ENCODE data around the gene LEFTY2.
"Not testable (repeated sequence)": the region's sequence is repeated elsewhere in the genome, so short reads cannot be mapped to it uniquely, and the experiment has no call there.

LEFTY2 gene

DNA sequence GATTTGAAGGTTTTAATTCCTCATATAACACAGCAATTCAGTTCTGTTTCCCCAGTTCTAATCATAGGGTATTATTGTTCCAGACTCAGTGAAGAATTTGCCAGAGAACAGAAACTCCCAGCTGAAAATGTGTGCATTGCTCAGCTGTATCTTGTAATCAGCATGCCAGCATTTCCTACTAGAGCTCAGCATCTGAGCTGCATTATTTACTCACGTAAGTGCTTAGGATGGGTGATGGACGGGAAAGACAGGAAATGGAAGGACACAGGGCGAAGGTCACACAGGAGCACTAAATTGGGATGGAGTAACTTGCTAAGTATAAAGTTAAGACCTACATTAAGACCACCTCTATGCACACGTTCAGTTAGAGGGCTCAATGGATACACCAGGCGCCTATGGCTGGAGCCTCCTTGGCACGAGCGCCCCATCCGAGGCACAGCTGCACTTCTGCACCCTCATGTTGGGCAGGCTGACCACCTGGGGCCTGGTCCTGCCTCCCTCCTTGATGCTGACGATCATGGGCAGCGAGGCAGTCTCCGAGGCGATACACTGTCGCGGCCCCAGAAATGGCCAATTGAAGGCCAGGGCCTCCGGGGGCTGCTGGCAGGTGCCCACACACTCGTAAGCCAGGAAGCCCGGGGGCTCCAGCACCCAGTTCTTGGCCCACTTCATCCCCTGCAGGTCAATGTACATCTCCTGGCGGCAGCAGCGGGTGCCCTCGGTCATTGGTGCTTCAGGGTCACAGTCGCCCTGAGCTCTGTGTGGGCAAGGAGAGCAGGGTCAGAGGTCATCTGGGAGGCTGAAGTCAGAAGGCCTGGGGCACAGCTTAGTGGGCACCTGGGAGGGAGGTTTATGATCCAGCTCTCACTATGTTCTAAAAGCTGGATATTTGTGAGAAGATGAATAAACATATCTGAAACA lies 3.7 kb downstream of the LEFTY2 start:
- TF ChIP-seq ZFX (IDR thresholded peaks at IDR 0.05) (no peak), CTCF (conservative IDR thresholded peaks at IDR 0.05) (no peak)
- H3K27ac ChIP-seq = no peak overlapping the region

DNA sequence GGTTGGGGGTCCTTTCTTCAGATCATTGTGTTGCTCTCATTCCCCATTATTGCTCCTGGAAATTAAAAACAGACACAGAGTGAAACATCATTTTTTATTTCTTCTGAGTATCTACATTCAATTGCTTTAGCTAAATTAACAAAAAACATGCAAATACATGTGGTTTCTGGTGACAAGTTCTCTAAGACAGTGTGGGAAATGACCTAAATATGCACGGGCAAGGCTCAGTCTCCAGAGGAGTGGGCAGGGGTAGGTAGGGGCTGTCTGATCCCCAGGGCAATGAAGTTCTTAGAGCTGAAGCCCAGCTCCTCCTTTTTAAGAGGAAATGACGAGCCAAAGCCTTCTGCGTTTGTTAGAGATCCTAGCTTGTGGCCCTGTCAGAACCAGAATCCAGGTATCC lies 4.5 kb downstream of the LEFTY2 start:
- H3K27ac ChIP-seq = no peak overlapping the region
- TF ChIP-seq CTCF (conservative IDR thresholded peaks at IDR 0.05) = no peak
- no peak for TF ChIP-seq ZFX (IDR thresholded peaks at IDR 0.05)

DNA sequence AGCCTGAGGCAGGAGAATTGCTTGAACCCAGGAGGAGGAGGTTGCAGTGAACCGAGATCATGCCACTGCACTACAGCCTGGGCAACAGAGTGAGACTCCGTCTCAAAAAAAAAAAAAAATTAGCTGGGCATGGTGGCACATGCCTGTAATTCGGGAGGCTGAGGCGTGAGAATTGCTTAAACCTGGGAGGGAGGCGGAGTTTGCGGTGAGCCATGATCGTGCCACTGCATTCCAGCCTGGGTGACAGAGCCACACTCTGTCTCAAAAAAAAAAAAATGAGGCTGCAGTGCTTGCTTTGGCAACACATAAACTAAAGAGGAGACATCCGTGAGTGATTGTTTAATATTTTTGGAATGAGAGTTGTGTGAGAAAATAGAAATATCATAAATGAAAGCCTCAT lies 4.9 kb downstream of the LEFTY2 start:
- not testable (repeated sequence) for H3K27ac ChIP-seq

DNA sequence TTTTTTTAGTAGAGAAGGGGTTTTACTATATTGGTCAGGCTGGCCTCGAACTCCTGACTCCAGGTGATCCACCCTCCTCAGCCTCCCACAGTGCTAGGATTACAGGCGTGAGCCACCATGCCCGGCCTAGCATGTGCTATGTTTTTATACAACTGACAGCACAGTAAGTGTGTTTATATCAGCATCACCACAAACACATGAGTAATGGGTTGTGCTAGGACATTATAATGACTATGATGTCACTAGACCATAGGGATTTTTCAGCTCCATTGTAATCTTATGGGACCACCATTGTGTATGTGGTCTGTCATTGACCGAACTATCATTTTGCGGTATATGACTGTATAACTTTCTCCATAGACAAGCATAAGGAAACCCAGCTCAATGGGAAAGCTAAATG lies 6.3 kb downstream of the LEFTY2 start:
- TF ChIP-seq CTCF (conservative IDR thresholded peaks at IDR 0.05) = no peak
- TF ChIP-seq ZFX (IDR thresholded peaks at IDR 0.05) = no peak
- H3K27ac ChIP-seq = no peak overlapping the region

DNA sequence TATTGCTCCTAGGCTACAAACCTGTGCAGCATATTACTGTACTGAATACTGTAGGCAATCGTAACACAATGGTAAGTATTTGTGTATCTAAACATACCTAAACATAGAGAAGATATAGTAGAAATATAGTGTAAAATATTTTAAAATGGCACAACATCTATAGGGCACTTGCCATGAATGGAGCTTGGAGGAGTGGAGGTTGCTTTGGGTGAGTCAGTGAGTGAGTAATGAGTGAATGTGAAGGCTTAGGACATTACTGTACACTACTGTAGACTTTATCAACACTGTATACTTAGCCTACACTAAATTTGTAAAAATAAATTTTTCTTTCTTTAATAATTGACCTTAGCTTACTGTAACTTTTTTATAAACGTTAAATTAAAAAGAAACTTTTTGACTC lies 7.9 kb downstream of the LEFTY2 start:
- TF ChIP-seq ZFX (IDR thresholded peaks at IDR 0.05) (no peak), CTCF (conservative IDR thresholded peaks at IDR 0.05) (no peak)

GRCh38 chr1:225931270-225932136 lies 9.5 kb downstream of the LEFTY2 start:
- H3K27ac ChIP-seq = no peak overlapping the region
- no peak for TF ChIP-seq ZFX (IDR thresholded peaks at IDR 0.05)
- no peak for TF ChIP-seq CTCF (conservative IDR thresholded peaks at IDR 0.05)

More for the DNA sequence above, 7.9 kb downstream of the LEFTY2 start:
- no peak overlapping the region for H3K27ac ChIP-seq

DNA sequence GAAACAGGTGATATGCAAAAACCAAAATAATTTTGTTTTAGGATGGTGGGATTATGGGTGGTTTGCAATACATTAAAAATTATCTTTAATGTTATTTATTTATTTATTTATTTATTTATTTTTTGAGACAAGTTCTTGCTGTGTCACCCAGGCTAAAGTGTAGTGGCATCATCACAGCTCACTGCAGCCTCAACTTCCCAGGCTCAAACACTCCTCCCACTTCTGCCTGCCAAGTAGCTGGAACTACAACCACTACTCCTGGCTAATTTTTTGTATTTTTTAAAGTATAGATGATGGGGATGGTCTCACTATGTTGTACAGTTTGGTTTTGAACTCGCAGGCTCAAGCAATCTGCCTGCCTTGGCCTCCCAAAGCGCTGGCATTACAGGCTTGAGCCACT lies 10.5 kb downstream of the LEFTY2 start:
- no peak for TF ChIP-seq ZFX (IDR thresholded peaks at IDR 0.05)
- TF ChIP-seq CTCF (conservative IDR thresholded peaks at IDR 0.05) = no peak
- no peak overlapping the region for H3K27ac ChIP-seq

- H3K27ac ChIP-seq = not testable (repeated sequence)
Observed at GRCh38 chr1:225929462-225929861, 11.6 kb downstream of the LEFTY2 start.

All from C4-2B (cell line).